HG02571 (cell line): ENCODE data around the gene FGF7.
A peak's percentile ranks its signal among the peaks of the same experiment; 100 is the strongest.
"Not testable (repeated sequence)": the region's sequence is repeated elsewhere in the genome, so short reads cannot be mapped to it uniquely, and the experiment has no call there.

Experiments used
- ATAC-seq: cut with Tn5 transposase; IDR thresholded peaks from one replicate; pipeline ENCODE4 v1.9.1; 2021; ENCODE audit warnings: mild to moderate bottlenecking, moderate library complexity; ENCODE audit not compliant: unreplicated experiment

Gene FGF7

DNA sequence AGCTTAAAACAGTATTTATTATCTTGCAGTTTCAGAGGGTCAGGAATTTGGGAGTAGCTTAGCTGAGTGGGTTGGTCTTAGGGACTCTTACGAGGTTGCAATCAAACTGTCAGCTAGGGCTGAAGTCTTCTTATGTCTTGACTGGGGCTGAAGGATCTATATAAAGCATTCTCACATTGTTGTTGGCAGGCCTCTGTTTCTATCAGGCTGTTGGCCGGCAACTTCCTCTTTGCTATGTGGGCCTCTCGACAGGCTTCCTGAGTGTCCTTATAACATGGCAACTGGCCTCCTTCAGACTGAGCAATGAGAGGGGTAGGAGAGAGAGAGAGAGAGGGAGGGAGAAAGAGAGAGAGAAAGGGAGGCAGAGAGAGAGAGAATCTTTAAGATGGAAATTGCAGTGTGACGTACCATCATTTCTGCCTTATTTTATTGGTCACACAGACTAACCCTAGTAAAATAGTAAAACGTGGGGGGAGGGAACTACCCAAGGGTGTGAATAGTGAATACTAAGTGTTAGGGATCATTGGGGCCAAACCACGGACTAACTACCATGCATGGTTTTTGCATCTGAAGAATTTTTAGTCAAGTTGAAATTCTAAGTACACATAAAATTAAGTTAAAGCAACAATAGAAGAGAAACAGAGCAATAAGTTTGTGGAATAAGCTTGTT, 16.1 kb downstream of the FGF7 start:
- peak; percentile 63 for ATAC-seq

- ATAC-seq: no peak
These were observed 16.8 kb downstream of the FGF7 start for GRCh38 chr15:49439678-49440395.

GRCh38 chr15:49441356-49441755, 18.3 kb downstream of the FGF7 start:
- no peak for ATAC-seq

GRCh38 chr15:49441816-49442215, 18.8 kb downstream of the FGF7 start:
- ATAC-seq: no peak

DNA sequence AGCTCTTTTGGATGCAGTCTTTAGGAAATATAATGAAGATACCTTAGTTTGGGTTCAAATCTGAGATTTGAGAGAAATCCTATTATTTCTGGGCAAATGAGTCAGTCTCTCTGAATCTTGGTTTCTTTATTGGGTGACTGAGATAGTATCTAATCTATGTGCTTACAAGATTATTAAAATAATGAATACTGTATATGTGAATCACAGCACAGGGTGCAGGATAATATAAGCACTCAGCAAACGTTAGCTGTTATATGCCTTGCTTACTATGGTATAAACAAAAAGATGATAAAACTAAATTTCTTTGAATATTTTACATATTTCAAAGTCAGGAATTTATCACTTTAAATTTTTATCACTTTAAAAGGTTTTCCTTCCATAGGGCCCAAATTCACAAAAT, 29.6 kb downstream of the FGF7 start:
- ATAC-seq: no peak

GRCh38 chr15:49456166-49456565, 33.1 kb downstream of the FGF7 start:
- ATAC-seq: no peak

DNA sequence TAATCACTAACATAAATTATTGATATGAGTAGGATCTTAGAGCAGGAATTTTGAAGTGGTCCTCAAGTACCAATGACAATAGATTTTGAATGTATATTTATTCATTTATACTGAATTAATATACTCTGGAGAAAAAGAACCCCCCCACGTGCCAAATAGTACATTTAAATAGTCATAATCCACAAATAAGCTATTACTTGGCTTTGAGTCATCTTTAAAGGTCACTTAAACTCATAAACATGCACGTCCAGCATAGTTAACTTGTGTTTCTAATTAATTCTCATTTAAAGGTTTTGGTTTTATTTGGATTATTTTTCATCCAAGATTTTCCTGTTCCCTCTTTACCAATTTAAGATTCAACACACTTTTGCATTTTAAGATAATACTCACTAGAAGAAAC, 35.1 kb downstream of the FGF7 start:
- no peak for ATAC-seq

DNA sequence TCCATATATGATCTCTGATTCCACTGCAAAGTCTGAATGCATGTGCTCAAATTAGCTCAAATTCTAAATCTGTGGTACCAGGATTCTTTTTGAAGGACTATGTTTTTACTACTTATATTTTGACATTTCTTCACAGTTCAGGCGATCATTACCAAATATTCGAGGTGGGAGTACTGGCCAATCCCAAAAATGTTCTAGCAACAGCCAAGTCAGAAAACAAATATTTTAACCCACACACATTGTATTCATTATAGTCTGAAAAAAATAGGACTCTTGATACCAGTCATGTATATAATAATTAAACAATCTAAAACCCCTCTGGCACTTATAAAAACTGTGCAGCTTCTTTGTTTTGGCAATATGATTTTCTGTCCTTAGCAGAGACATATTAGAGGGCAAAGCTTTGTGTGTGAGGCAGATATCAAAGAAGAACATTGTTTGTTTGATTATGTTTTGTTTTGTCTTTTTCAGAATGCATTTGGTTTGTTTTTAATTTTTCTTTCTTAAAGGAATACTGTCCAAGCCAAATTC, 37.4 kb downstream of the FGF7 start:
- ATAC-seq: no peak

- ATAC-seq: no peak
These were observed 39.3 kb downstream of the FGF7 start for GRCh38 chr15:49462232-49462844.

DNA sequence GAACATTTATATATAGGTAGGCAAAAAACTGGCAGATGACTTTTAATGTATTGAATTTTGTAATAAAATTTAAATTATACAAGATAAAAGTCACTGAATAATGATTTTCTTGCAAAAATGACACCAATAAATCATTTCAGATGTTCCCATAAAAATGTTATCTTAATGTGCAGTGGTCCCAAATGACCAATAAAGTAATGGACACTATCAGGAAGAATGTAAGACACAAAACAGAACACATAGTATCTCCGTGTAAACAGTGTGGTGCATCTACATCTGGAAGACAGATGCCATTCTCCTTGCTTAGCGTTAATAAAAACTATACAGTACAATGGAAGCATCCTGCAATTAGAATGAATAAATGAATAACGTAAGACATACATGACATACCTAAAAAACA, 41.5 kb downstream of the FGF7 start:
- ATAC-seq: no peak

DNA sequence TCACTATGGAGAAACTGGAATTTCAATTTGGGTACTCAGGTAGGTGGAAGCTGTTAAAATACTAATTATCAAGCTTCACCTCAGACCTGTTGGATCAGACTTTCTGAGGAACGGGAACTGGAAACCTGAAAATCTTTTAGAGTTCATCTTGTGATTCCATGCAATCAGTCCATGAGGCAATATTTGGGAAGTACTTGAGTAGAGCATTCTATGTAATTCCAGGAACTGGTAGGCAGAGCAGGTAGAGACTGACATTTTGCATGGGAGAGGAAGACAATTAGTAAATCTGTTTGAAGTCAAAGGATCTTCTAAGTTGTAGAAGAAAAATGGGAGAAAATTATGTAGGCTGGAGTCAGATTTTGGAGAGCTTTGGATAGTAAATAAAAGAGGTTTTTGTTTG, 43.1 kb downstream of the FGF7 start:
- ATAC-seq: no peak

DNA sequence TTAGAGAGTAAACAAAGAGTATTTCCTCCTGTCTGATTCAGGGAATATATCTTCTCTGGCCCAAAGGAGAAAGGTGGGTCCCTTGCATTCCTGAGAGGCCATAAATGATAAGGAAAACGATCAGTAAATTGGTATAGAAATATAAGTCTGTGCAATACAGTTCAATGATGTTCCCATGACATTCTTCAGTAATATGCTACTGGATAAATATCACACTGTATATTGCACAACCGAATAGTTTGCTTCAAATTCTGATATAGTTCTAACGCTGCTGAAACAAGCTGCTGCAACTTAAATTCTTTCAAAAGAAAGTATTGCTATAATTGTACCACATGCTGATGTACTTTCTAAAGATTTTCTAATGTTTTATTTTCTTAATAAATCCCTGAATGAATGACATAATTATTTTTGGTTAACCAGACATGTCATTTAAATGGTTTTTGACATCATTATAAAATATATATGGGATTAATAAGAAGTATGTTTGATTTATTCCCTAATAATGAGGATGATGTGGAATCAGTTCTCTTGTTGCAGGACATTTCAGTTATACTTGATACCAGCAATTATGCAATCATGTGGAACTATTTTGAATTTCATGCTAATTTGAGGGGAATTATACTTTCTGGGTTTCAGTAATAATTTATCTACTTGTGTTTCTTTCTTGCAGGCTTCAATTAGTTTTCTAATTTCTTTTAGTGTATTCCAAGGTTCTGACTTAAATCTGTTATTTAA, 44.9 kb downstream of the FGF7 start:
- no peak for ATAC-seq

DNA sequence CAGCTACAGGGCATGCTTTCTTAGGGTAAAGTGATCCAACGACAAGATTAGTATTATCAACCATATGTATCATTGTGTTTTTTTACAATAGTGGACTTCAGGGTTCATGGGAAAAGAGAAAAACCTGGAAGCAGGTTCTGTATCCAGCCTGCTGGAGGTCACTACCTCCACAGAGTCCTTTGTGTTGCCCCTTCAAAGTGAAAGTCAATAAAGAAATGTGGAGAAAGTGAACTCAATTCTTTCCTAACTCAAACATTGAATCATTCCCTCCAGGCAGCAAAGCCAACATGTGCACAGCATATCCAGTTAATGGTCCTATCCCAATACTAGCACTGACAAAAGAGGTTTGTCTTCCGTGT, 45.4 kb downstream of the FGF7 start:
- no peak for ATAC-seq

- not testable (repeated sequence) for ATAC-seq
These were observed 48.2 kb downstream of the FGF7 start for GRCh38 chr15:49471248-49471647.

- ATAC-seq: peak; percentile 77
These were observed 48.7 kb downstream of the FGF7 start for GRCh38 chr15:49471733-49472132.

- no peak for ATAC-seq
These were observed 49.3 kb downstream of the FGF7 start for GRCh38 chr15:49472338-49472737.

DNA sequence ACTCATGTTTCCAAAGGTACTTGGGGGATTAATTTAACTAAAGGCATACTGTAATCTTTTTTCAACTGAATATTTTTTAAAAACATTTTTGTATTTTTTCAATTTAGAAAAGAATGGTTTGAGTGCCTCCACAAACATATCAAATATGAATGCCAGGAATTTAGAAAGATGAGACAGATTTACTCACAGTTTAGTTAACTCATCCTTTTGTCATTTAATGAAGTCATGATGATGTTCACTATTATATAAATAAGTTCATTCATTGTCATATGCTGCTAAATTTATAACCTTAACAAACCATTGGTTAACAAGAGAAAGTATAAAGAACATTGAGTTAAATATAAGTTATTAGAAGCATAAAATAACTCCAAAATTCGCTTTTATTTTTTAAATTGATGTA, 50.0 kb downstream of the FGF7 start:
- ATAC-seq: no peak

DNA sequence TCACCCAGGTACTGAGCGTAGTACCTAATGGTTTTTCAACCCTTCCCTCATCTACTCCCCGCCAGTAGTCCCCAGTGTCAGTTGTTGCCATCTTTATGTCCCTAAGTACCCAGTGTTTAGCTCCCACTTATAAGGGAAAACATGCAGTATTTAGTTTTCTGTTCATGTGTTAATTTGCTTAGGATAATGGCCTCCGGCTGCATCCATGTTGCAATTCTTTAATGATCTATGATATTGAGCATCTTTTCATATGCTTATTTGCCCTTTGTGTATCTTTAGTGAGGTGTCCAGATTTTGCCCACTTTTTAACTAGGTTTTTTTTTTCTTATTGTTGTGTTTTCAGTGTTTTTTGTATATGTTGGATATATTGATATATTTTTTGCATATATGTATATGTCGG, 55.0 kb downstream of the FGF7 start:
- not testable (repeated sequence) for ATAC-seq

DNA sequence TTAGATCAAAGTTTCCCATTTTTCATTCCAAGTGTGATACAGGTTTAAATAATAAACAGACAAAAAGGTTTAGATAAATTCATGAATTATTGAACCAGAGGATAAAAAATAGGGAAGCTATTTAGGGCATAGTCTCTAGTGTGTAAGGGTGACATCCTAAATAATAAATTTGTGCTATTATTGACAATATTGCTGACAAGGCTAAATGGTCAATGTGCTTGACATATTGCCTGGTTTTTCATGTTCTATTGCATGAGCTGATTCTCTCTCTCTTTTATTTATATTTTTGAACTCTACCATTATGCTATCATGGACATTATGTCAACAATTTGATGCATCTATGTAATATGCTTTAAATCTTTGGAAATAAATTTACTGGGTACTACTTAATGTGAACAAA, 55.9 kb downstream of the FGF7 start:
- ATAC-seq: not testable (repeated sequence)

GRCh38 chr15:49485401-49485800, 62.4 kb downstream of the FGF7 start:
- ATAC-seq: not testable (repeated sequence)

GRCh38 chr15:49490966-49491365, 67.9 kb downstream of the FGF7 start:
- no peak for ATAC-seq
